ENCODE measurements around the gene VASN. TPM values are rescaled to one million over a fixed set of nuclear protein-coding genes. Genes with fewer than 3 reads are reported as not detected.

The VASN gene
- total and polyA plus RNA-seq, 10 of the 15 experiments (the other 5 are each of a cell fraction or from before 2014, with no cell fraction given) = 0.02 to 0.19 (median 0.14) TPM; not detected in 6

DNA sequence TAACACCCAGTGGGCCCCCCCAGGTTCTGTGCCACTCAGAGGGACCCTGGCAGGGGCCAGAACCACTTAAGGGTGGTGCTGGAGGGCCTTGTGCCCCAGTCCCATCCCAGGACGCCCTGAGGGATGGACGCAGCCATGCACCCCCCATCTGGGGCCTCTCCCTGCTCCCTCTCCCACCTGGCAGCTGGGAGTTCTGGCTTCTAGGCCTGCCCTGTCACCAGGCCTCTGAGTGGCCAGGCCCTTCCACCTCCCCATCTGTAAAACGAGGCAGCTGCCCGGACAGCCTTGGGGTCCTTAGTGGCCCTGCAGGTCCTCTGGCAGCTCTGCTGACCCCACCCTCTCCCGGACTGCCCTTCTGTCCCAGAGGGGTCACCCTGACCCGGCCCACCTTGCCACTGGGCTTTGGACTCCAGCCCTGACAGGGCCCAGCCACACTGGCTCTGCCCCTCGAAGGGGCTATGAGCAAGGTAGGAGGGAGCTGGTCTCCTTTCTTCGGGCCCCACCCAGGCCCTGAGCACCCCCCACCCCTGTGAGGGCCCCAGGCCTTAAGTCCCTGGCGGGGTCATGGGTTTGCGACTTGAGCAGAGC lies 32.8 kb upstream of the VASN start:
- intact Hi-C loops (cut with micrococcal nuclease; ENCODE audit: unreplicated experiment) = loop anchor here (10.0 kb wide), 1 partner anchor 134 kb away; no protein-coding TSS in a partner anchor
- Histone ChIP-seq H3K36me3 (ENCODE audit: control insufficient read depth in 2 of 2, insufficient read depth in 2 of 2, low read length in 1 of 2) (peaks cover 0 to 19% of the 10 kb centered on the region in 2 experiments; a peak in 3 of 4 replicates), H3K4me1 (ENCODE audit: control insufficient read depth, insufficient read depth, low read length) (no peaks in the 10 kb centered on the region), H2AFZ (ENCODE audit: control insufficient read depth, low read depth, low read length) (no peak overlapping the region), H3K27ac (ENCODE audit: control insufficient read depth, insufficient read depth) (no peak overlapping the region), H3K79me2 (ENCODE audit: control insufficient read depth, insufficient read depth, low read length) (peaks cover under 1% of the 10 kb centered on the region), H4K20me1 (ENCODE audit: control insufficient read depth, insufficient read depth) (no peaks in the 10 kb centered on the region), H3K27me3 (replicated peaks in 1 of 2; ENCODE audit: control insufficient read depth in 2 of 2, insufficient read depth in 2 of 2, low read length in 1 of 2) (no peaks in the 10 kb centered on the region), H3K9me3 (replicated peaks; ENCODE audit: control insufficient read depth, insufficient read depth, low read length) (no peaks in the 10 kb centered on the region), H3K4me2 (ENCODE audit: control insufficient read depth, insufficient read depth) (no peak overlapping the region), H3K9ac (ENCODE audit: control insufficient read depth, insufficient read depth, low read length) (no peak overlapping the region), H3K4me3 (no peak overlapping the region)
- FAIRE-seq (no peak), DNase-seq (ENCODE audit: low read depth, low spot score) (no peak), ATAC-seq (no peak)
- in situ Hi-C loops (cut with MboI) = no loop called here
- ChIA-PET POLR2A (no interaction called here), RAD21 (ENCODE audit: unreplicated experiment) (no interaction called here), SMC1A (ENCODE audit: uncharacterized antibody, unreplicated experiment) (no interaction called here), CTCF (interaction anchor here (0.6 kb wide), 1 partner anchor 37 kb away, joined by 3 read pairs; no protein-coding TSS in a partner anchor)
- TF ChIP-seq FOXM1 (IDR thresholded peaks at IDR 0.05; ENCODE audit: low read depth, low read length) (no peak), ATF7 (IDR thresholded peaks at IDR 0.05; ENCODE audit: low read depth) (no peak), ZSCAN29 (IDR thresholded peaks at IDR 0.05) (no peak), SPI1 (IDR thresholded peaks at IDR 0.05; ENCODE audit: borderline replicate concordance, insufficient read depth, low read depth, low read length) (no peak), ASH2L (IDR thresholded peaks at IDR 0.05; ENCODE audit: borderline replicate concordance, low read depth) (no peak), EGR1 (IDR thresholded peaks at IDR 0.05; ENCODE audit: borderline replicate concordance in 1 of 2, low read depth in 2 of 2, low read length in 2 of 2) (no peak), PAX5 (IDR thresholded peaks at IDR 0.05; ENCODE audit: borderline replicate concordance, low read depth, low read length) (no peak), SUPT20H (IDR thresholded peaks at IDR 0.05; ENCODE audit: borderline replicate concordance, control insufficient read depth, low read depth, low read length) (no peak), POU2F2 (IDR thresholded peaks at IDR 0.05; ENCODE audit: borderline replicate concordance, low read depth, low read length) (no peak), NR2C1 (IDR thresholded peaks at IDR 0.05) (no peak)
- TF ChIP-seq, protein P1, sequence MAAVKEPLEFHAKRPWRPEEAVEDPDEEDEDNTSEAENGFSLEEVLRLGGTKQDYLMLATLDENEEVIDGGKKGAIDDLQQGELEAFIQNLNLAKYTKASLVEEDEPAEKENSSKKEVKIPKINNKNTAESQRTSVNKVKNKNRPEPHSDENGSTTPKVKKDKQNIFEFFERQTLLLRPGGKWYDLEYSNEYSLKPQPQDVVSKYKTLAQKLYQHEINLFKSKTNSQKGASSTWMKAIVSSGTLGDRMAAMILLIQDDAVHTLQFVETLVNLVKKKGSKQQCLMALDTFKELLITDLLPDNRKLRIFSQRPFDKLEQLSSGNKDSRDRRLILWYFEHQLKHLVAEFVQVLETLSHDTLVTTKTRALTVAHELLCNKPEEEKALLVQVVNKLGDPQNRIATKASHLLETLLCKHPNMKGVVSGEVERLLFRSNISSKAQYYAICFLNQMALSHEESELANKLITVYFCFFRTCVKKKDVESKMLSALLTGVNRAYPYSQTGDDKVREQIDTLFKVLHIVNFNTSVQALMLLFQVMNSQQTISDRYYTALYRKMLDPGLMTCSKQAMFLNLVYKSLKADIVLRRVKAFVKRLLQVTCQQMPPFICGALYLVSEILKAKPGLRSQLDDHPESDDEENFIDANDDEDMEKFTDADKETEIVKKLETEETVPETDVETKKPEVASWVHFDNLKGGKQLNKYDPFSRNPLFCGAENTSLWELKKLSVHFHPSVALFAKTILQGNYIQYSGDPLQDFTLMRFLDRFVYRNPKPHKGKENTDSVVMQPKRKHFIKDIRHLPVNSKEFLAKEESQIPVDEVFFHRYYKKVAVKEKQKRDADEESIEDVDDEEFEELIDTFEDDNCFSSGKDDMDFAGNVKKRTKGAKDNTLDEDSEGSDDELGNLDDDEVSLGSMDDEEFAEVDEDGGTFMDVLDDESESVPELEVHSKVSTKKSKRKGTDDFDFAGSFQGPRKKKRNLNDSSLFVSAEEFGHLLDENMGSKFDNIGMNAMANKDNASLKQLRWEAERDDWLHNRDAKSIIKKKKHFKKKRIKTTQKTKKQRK (IDR thresholded peaks at IDR 0.05; ENCODE audit: low read depth, low read length) = no peak
- TF ChIP-seq, protein P2, sequence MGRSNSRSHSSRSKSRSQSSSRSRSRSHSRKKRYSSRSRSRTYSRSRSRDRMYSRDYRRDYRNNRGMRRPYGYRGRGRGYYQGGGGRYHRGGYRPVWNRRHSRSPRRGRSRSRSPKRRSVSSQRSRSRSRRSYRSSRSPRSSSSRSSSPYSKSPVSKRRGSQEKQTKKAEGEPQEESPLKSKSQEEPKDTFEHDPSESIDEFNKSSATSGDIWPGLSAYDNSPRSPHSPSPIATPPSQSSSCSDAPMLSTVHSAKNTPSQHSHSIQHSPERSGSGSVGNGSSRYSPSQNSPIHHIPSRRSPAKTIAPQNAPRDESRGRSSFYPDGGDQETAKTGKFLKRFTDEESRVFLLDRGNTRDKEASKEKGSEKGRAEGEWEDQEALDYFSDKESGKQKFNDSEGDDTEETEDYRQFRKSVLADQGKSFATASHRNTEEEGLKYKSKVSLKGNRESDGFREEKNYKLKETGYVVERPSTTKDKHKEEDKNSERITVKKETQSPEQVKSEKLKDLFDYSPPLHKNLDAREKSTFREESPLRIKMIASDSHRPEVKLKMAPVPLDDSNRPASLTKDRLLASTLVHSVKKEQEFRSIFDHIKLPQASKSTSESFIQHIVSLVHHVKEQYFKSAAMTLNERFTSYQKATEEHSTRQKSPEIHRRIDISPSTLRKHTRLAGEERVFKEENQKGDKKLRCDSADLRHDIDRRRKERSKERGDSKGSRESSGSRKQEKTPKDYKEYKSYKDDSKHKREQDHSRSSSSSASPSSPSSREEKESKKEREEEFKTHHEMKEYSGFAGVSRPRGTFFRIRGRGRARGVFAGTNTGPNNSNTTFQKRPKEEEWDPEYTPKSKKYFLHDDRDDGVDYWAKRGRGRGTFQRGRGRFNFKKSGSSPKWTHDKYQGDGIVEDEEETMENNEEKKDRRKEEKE (IDR thresholded peaks at IDR 0.05) = no peak
- TF ChIP-seq, protein P3, sequence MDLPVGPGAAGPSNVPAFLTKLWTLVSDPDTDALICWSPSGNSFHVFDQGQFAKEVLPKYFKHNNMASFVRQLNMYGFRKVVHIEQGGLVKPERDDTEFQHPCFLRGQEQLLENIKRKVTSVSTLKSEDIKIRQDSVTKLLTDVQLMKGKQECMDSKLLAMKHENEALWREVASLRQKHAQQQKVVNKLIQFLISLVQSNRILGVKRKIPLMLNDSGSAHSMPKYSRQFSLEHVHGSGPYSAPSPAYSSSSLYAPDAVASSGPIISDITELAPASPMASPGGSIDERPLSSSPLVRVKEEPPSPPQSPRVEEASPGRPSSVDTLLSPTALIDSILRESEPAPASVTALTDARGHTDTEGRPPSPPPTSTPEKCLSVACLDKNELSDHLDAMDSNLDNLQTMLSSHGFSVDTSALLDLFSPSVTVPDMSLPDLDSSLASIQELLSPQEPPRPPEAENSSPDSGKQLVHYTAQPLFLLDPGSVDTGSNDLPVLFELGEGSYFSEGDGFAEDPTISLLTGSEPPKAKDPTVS (IDR thresholded peaks at IDR 0.05; ENCODE audit: low read depth, low read length) = no peak
- BruUV-seq (replicated peaks) = no TSS peak
- 89% methylated on average over 10 of the region's 10 CpGs for WGBS (ENCODE audit: insufficient coverage, insufficient replicate concordance, low lambda C conversion rate, missing lambda C conversion rate)

All from GM12878 (cell line).